HepG2 (cell line): ENCODE results near the gene PDP2. TPM values are rescaled to one million over a fixed set of nuclear protein-coding genes. Genes with fewer than 3 reads are reported as not detected.

ENCODE experiments used
- DPF2 ChIP-seq: sonication (generic); formaldehyde crosslinking; IDR thresholded peaks from 2 replicates; pipeline ENCODE4 v1.4.0; 2020; ENCODE audit warnings: mild to moderate bottlenecking, low read depth, missing genetic modification reagents, borderline replicate concordance
- EEA1 ChIP-seq: sonication (generic); formaldehyde crosslinking; IDR thresholded peaks from 2 replicates; pipeline ENCODE4 v1.5.1; 2020; ENCODE audit warnings: mild to moderate bottlenecking, missing genetic modification reagents, borderline replicate concordance
- EHMT2 ChIP-seq: fragments of 200-600 bp; sonication (generic); IDR thresholded peaks from 2 replicates; pipeline ENCODE4 v1.7.0; 2017; ENCODE audit warnings: antibody characterized with exemption, low read depth, low read length, borderline replicate concordance
- HNRNPL ChIP-seq: fragments of 200-400 bp; formaldehyde crosslinking; IDR thresholded peaks from 2 replicates; pipeline ENCODE4 v1.6.1; 2017; ENCODE audit warnings: mild to moderate bottlenecking, low read depth, low read length
- HOXD1 ChIP-seq: sonication (generic); formaldehyde crosslinking; IDR thresholded peaks from 2 replicates; pipeline ENCODE4 v1.5.0; 2020; ENCODE audit warnings: missing genetic modification reagents
- JUNB ChIP-seq: sonication (generic); formaldehyde crosslinking; IDR thresholded peaks from 2 replicates; pipeline ENCODE4 v1.8.0; 2022; ENCODE audit warnings: missing genetic modification reagents, mild to moderate bottlenecking, borderline replicate concordance
- KDM4B ChIP-seq: sonication (generic); formaldehyde crosslinking; IDR thresholded peaks from 2 replicates; pipeline ENCODE4 v1.4.0; 2020; ENCODE audit warnings: missing genetic modification reagents
- NR2C2 ChIP-seq: sonication (generic); formaldehyde crosslinking; IDR thresholded peaks from 2 replicates; pipeline ENCODE4 v1.4.0; 2020; ENCODE audit warnings: missing genetic modification reagents, mild to moderate bottlenecking, moderate library complexity, borderline replicate concordance
- PHF5A ChIP-seq: IDR thresholded peaks from one replicate; pipeline ENCODE4 v1.6.1; 2018; ENCODE audit warnings: low read depth, missing genetic modification reagents; ENCODE audit not compliant: unreplicated experiment
- RAD51 ChIP-seq: fragments of 450-650 bp; IDR thresholded peaks from 2 replicates; pipeline ENCODE4 v1.6.1; 2016; ENCODE audit warnings: borderline replicate concordance
- SP4 ChIP-seq: sonication (generic); formaldehyde crosslinking; IDR thresholded peaks from 2 replicates; pipeline ENCODE4 v1.8.1; 2023; ENCODE audit warnings: mild to moderate bottlenecking, missing genetic modification reagents
- TOPORS ChIP-seq: sonication (generic); formaldehyde crosslinking; IDR thresholded peaks from 2 replicates; pipeline ENCODE4 v1.8.0; 2023; ENCODE audit warnings: mild to moderate bottlenecking, missing genetic modification reagents
- ZFP1 ChIP-seq: IDR thresholded peaks from 2 replicates; pipeline ENCODE4 v1.6.1; 2016
- ZFP36 ChIP-seq: fragments of 150-350 bp; IDR thresholded peaks from 2 replicates; pipeline ENCODE4 v1.6.1; 2018; ENCODE audit warnings: borderline replicate concordance, low read length, low read depth; ENCODE audit not compliant: partially characterized antibody
- ZNF317 ChIP-seq: sonication (generic); formaldehyde crosslinking; IDR thresholded peaks from 2 replicates; pipeline ENCODE4 v1.5.0; 2020; ENCODE audit warnings: mild to moderate bottlenecking, missing genetic modification reagents
- ZNF605 ChIP-seq: sonication (generic); formaldehyde crosslinking; IDR thresholded peaks from 2 replicates; pipeline ENCODE4 v1.8.0; 2022; ENCODE audit warnings: mild to moderate bottlenecking, missing genetic modification reagents
- polyA plus RNA-seq, 8 experiments: library from polyadenylated mRNA; depleted of rRNA in 3 of 8; stranded (reverse) in 7 of 8; unstranded in 1 of 8; fragments of >200 nt; fragmentation: Illumina TruSeq in 4 of 8; extraction: Trizol in 4 of 8; gene quantifications; 2 replicates each; pipeline versions ENCODE4 v1.2.1 to v1.2.3, GENCODE V29; 2011 to 2016; ENCODE audit warnings: low read depth in 4 of 8, missing spikeins in 1 of 8, mixed read lengths in 1 of 8; ENCODE audit not compliant: insufficient read depth in 1 of 8
- total RNA-seq, 5 experiments: library from RNA; depleted of rRNA; stranded (reverse); fragments of >200 nt; fragmentation: Illumina TruSeq; extraction: Trizol; gene quantifications; 2 replicates each; pipeline ENCODE4 v1.2.3, GENCODE V29; 2016; ENCODE audit warnings: low read depth in 1 of 5
- TF ChIP-seq, protein P1 (sequence below): fragments of 450-650 bp; IDR thresholded peaks from 2 replicates; pipeline ENCODE4 v1.6.1; 2017; ENCODE audit warnings: mild to moderate bottlenecking
- TF ChIP-seq, protein P2 (sequence below), 2 experiments: sonication (generic) in 1 of 2; formaldehyde crosslinking in 1 of 2; IDR thresholded peaks; 2 replicates each; pipeline versions ENCODE4 v1.4.0 to v1.6.1; 2016 to 2020; ENCODE audit warnings: borderline replicate concordance in 1 of 2, low read depth in 1 of 2, mild to moderate bottlenecking in 1 of 2, missing genetic modification reagents in 1 of 2
- TF ChIP-seq, protein P3 (sequence below): sonication (generic); formaldehyde crosslinking; IDR thresholded peaks from 2 replicates; pipeline ENCODE4 v1.5.0; 2020; ENCODE audit warnings: mild to moderate bottlenecking, missing genetic modification reagents, moderate library complexity

Gene PDP2
- total and polyA plus RNA-seq, 2 of the 13 experiments (the other 11 are each of a cell fraction or from before 2014, with no cell fraction given) = 12.8 to 15.8 TPM

DNA sequence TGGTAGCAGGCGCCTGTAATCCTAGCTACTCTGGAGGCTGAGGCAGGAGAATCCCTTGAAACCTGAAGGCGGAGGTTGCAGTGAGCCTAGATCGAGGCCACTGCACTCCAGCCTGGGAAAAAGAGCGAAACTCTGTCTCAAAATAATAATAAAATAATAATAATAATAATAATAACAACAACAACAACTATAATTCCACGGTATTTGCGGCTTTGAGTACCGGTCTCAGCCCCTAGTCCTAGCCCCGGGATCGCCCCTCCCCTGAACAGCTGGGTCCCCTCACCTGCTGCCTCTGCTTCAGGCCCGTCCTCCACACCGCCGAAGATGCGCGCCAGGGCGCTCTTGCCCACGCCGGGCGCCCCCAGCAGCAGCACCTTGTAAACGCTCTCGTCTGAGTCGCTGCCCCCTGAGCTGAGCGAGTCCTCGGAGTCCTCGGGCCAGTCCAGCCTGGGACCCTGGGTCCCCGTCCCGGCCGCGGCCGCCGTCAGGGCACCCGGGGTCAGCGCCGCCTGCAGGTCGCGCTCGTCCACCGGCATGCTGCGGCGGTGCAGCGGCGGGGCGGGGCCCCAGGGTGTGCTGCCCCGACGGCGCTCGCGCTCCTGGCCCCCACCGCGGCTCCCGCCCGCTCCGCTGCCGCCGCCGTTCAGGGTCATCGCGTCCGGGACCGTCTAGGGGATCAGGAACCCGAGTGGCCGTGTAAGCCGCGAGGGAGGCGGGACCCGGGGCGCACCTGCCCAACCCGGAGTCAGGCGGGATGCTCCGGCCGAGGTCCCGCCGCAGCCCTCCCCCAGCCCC lies 44.4 kb downstream of the PDP2 start (continued):
- no peak for TF ChIP-seq KDM4B (CRISPR knock-in tag)
- no peak for TF ChIP-seq NR2C2 (CRISPR knock-in tag)
- TF ChIP-seq JUNB (CRISPR knock-in tag) = no peak
- no peak for TF ChIP-seq HNRNPL
- no peak for TF ChIP-seq EHMT2
- no peak for TF ChIP-seq ZFP1 (CRISPR knock-in tag)
- peak; percentile 74; the same call in 1 of the 2 replicates for TF ChIP-seq HOXD1 (CRISPR knock-in tag)
- TF ChIP-seq TOPORS = no peak
- TF ChIP-seq, protein P1, sequence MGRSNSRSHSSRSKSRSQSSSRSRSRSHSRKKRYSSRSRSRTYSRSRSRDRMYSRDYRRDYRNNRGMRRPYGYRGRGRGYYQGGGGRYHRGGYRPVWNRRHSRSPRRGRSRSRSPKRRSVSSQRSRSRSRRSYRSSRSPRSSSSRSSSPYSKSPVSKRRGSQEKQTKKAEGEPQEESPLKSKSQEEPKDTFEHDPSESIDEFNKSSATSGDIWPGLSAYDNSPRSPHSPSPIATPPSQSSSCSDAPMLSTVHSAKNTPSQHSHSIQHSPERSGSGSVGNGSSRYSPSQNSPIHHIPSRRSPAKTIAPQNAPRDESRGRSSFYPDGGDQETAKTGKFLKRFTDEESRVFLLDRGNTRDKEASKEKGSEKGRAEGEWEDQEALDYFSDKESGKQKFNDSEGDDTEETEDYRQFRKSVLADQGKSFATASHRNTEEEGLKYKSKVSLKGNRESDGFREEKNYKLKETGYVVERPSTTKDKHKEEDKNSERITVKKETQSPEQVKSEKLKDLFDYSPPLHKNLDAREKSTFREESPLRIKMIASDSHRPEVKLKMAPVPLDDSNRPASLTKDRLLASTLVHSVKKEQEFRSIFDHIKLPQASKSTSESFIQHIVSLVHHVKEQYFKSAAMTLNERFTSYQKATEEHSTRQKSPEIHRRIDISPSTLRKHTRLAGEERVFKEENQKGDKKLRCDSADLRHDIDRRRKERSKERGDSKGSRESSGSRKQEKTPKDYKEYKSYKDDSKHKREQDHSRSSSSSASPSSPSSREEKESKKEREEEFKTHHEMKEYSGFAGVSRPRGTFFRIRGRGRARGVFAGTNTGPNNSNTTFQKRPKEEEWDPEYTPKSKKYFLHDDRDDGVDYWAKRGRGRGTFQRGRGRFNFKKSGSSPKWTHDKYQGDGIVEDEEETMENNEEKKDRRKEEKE = no peak
- TF ChIP-seq, protein P2, sequence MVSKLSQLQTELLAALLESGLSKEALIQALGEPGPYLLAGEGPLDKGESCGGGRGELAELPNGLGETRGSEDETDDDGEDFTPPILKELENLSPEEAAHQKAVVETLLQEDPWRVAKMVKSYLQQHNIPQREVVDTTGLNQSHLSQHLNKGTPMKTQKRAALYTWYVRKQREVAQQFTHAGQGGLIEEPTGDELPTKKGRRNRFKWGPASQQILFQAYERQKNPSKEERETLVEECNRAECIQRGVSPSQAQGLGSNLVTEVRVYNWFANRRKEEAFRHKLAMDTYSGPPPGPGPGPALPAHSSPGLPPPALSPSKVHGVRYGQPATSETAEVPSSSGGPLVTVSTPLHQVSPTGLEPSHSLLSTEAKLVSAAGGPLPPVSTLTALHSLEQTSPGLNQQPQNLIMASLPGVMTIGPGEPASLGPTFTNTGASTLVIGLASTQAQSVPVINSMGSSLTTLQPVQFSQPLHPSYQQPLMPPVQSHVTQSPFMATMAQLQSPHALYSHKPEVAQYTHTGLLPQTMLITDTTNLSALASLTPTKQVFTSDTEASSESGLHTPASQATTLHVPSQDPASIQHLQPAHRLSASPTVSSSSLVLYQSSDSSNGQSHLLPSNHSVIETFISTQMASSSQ (IDR thresholded peaks at IDR 0.05; ENCODE audit: low read depth) = no peak
- TF ChIP-seq, protein P2 (CRISPR knock-in tag; IDR thresholded peaks at IDR 0.05; ENCODE audit: borderline replicate concordance) = no peak
- TF ChIP-seq RAD51 = no peak
- TF ChIP-seq, protein P3, sequence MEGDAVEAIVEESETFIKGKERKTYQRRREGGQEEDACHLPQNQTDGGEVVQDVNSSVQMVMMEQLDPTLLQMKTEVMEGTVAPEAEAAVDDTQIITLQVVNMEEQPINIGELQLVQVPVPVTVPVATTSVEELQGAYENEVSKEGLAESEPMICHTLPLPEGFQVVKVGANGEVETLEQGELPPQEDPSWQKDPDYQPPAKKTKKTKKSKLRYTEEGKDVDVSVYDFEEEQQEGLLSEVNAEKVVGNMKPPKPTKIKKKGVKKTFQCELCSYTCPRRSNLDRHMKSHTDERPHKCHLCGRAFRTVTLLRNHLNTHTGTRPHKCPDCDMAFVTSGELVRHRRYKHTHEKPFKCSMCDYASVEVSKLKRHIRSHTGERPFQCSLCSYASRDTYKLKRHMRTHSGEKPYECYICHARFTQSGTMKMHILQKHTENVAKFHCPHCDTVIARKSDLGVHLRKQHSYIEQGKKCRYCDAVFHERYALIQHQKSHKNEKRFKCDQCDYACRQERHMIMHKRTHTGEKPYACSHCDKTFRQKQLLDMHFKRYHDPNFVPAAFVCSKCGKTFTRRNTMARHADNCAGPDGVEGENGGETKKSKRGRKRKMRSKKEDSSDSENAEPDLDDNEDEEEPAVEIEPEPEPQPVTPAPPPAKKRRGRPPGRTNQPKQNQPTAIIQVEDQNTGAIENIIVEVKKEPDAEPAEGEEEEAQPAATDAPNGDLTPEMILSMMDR (CRISPR knock-in tag) = peak; percentile 77
- TF ChIP-seq ZNF317 (CRISPR knock-in tag) = no peak
- no peak for TF ChIP-seq ZNF605 (CRISPR knock-in tag)
- no peak for TF ChIP-seq DPF2 (CRISPR knock-in tag)
- TF ChIP-seq EEA1 = no peak
- 0 out of 2 replicates have a peak, but pooled peaks have one; percentile 48 for TF ChIP-seq SP4 (CRISPR knock-in tag)
- no peak for TF ChIP-seq ZFP36
- no peak for TF ChIP-seq PHF5A (CRISPR knock-in tag)
